Caki2 (cell line): ENCODE results near the gene DCP1A. TPM values are rescaled to one million over a fixed set of nuclear protein-coding genes. Genes with fewer than 3 reads are reported as not detected.
"Not testable (repeated sequence)": the region's sequence is repeated elsewhere in the genome, so short reads cannot be mapped to it uniquely, and the experiment has no call there.

Experiments used
- DNase-seq: peaks from one replicate; pipeline ENCODE4 v3.0.0-alpha.2; 2015; ENCODE audit warnings: low read depth
- in situ Hi-C: cut with HindIII; loops from 2 replicates; pipeline ENCODE4 v1.10.0; 2016; ENCODE audit warnings: low sequenced_read_pairs, low pct_unique_long_range_greater_than_20kb, mixed read lengths
- total RNA-seq: library from RNA; depleted of rRNA; stranded (reverse); fragments of >200 nt; shearing (Covaris generic); gene quantifications from 2 replicates; pipeline ENCODE4 v1.2.3, GENCODE V29; 2014; ENCODE audit warnings: low replicate concordance

Gene DCP1A
- total RNA-seq, 1 experiment from 2014 or later, result 4.2 TPM

- DNase-seq, result no peak
These were observed 92.6 kb downstream of the DCP1A start for GRCh38 chr3:53254509-53255422.

GRCh38 chr3:53253707-53254508, 93.4 kb downstream of the DCP1A start:
- DNase-seq, result no peak
- in situ Hi-C loops, result no loop called here

More at GRCh38 chr3:53254509-53255422, 92.6 kb downstream of the DCP1A start:
- in situ Hi-C loops, result no loop called here

- in situ Hi-C loops, DNase-seq: not testable (repeated sequence)
These were observed 94.4 kb downstream of the DCP1A start for GRCh38 chr3:53252947-53253322.

GRCh38 chr3:53252096-53252946, 95.0 kb downstream of the DCP1A start:
- in situ Hi-C loops, result no loop called here
- DNase-seq, result no peak

- in situ Hi-C loops, result no loop called here
- DNase-seq, result peak; percentile 52
These were observed 96.3 kb downstream of the DCP1A start for GRCh38 chr3:53250881-53251605.

- in situ Hi-C loops, result no loop called here
- DNase-seq, result no peak
These were observed 96.9 kb downstream of the DCP1A start for GRCh38 chr3:53250453-53250852.

GRCh38 chr3:53248161-53248560, 99.2 kb downstream of the DCP1A start:
- DNase-seq, result no peak
- in situ Hi-C loops, result no loop called here

GRCh38 chr3:53247619-53248018, 99.7 kb downstream of the DCP1A start:
- in situ Hi-C loops, result no loop called here

GRCh38 chr3:53244271-53244670, 103.1 kb downstream of the DCP1A start:
- DNase-seq, result no peak
- in situ Hi-C loops, result no loop called here

More at GRCh38 chr3:53247619-53248018, 99.7 kb downstream of the DCP1A start:
- no peak for DNase-seq

- DNase-seq, result no peak
These were observed 103.6 kb downstream of the DCP1A start for GRCh38 chr3:53243785-53244184.

GRCh38 chr3:53243165-53243564, 104.2 kb downstream of the DCP1A start:
- in situ Hi-C loops, result no loop called here
- no peak for DNase-seq

More at GRCh38 chr3:53243785-53244184, 103.6 kb downstream of the DCP1A start:
- in situ Hi-C loops, result no loop called here

GRCh38 chr3:53242642-53243041, 104.7 kb downstream of the DCP1A start:
- in situ Hi-C loops, result no loop called here
- no peak for DNase-seq

GRCh38 chr3:53242155-53242554, 105.2 kb downstream of the DCP1A start:
- no peak for DNase-seq
- in situ Hi-C loops, result no loop called here

- in situ Hi-C loops, result no loop called here
- no peak for DNase-seq
These were observed 106.1 kb downstream of the DCP1A start for GRCh38 chr3:53240989-53241972.

- in situ Hi-C loops, result no loop called here
- DNase-seq, result no peak
These were observed 107.5 kb downstream of the DCP1A start for GRCh38 chr3:53239800-53240199.

GRCh38 chr3:53238886-53239285, 108.5 kb downstream of the DCP1A start:
- in situ Hi-C loops, result no loop called here
- DNase-seq, result peak; percentile 76
